ENCODE results near the gene CDC42EP5.

CDC42EP5 gene

GRCh38 chr19:54424660-54425381, 48.3 kb downstream of the CDC42EP5 start:
- DNase-seq: no peak

GRCh38 chr19:54424201-54424600, 48.9 kb downstream of the CDC42EP5 start:
- no peak for DNase-seq

GRCh38 chr19:54422136-54422535, 51.0 kb downstream of the CDC42EP5 start:
- DNase-seq: no peak

- DNase-seq: no peak
These were observed 51.6 kb downstream of the CDC42EP5 start for GRCh38 chr19:54421521-54421920.

- no peak for DNase-seq
These were observed 52.0 kb downstream of the CDC42EP5 start for GRCh38 chr19:54421169-54421516.

GRCh38 chr19:54420383-54421168, 52.5 kb downstream of the CDC42EP5 start:
- no peak for DNase-seq

GRCh38 chr19:54420068-54420382, 53.1 kb downstream of the CDC42EP5 start:
- DNase-seq: no peak

GRCh38 chr19:54418930-54419800, 53.9 kb downstream of the CDC42EP5 start:
- DNase-seq: no peak

GRCh38 chr19:54418030-54418929, 54.8 kb downstream of the CDC42EP5 start:
- DNase-seq: no peak

- no peak for DNase-seq
These were observed 56.2 kb downstream of the CDC42EP5 start for GRCh38 chr19:54416695-54417491.

GRCh38 chr19:54415901-54416673, 57.0 kb downstream of the CDC42EP5 start:
- no peak for DNase-seq

- peak in 1 of 2 experiments; percentile 50 for DNase-seq
These were observed 57.7 kb downstream of the CDC42EP5 start, which contains the start of gene TTYH1 for GRCh38 chr19:54415208-54415900. TTYH1 (plus strand) TSS chr19:54415464; CDS start chr19:54415553, 89 bp downstream.
